ENCODE data around the gene ENTHD1.

Gene ENTHD1, protein sequence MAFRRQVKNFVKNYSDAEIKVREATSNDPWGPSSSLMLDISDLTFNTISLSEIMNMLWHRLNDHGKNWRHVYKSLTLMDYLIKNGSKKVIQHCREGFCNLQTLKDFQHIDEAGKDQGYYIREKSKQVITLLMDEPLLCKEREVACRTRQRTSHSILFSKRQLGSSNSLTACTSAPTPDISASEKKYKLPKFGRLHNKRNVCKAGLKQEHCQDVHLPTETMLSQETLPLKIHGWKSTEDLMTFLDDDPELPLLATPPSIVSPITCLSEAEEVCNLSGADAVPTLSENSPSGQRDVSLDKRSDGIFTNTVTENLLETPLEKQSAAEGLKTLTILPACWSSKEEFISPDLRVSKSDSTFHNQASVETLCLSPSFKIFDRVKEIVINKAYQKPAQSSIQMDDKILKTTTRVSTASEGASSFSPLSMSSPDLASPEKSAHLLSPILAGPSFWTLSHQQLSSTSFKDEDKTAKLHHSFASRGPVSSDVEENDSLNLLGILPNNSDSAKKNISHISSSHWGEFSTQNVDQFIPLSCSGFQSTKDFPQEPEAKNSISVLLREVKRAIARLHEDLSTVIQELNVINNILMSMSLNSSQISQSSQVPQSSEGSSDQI

DNA sequence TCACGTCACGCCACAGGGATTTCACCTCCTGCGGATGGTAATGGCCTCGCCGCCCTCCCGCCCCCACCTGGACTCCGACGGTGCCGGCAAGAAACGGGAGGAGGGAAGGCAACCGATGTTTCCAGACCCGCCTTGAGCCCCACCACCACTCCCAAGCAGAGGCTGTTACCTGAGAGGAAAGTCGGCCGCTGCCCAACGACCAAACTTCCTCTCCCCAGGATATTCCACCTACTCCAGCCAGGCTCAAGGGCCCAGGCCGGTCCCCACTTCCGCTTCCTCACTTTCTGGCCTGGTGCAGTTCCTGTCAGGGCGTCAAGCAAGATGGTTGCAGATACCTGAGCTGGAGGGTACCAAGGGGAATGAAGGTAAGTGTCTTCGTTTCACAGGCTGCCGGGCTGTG lies at the start of gene ENTHD1:
Gene ENTHD1 (minus strand): TSS at position 235 of the 400 bp plus-strand sequence. CDS start 6,012 bp downstream, outside the sequence.
- TF ChIP-seq, protein P1, sequence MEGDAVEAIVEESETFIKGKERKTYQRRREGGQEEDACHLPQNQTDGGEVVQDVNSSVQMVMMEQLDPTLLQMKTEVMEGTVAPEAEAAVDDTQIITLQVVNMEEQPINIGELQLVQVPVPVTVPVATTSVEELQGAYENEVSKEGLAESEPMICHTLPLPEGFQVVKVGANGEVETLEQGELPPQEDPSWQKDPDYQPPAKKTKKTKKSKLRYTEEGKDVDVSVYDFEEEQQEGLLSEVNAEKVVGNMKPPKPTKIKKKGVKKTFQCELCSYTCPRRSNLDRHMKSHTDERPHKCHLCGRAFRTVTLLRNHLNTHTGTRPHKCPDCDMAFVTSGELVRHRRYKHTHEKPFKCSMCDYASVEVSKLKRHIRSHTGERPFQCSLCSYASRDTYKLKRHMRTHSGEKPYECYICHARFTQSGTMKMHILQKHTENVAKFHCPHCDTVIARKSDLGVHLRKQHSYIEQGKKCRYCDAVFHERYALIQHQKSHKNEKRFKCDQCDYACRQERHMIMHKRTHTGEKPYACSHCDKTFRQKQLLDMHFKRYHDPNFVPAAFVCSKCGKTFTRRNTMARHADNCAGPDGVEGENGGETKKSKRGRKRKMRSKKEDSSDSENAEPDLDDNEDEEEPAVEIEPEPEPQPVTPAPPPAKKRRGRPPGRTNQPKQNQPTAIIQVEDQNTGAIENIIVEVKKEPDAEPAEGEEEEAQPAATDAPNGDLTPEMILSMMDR (IDR thresholded peaks at IDR 0.05; ENCODE audit: extremely low read depth, missing control alignments) = no peak

DNA sequence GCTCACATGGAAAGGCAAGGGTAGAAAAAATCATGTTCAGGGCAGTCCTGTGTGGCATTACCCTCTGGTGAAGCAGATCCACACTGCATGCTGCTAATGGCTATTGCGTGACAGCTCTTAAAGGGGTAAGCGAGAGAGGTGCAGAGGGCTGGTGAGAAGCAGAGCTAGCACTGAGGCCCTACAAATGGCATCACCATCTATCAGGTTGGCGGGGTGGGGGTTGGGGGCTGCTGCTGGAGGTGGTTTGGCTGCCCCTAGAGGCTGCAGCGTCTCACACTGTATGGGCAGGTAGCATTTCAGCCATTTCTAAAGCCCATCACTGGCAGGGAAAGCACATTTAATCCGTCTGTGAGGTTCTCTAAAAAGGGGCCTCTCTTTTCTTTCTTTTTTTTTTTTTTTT lies 49.8 kb upstream of the ENTHD1 start:
- TF ChIP-seq, protein P1 (IDR thresholded peaks at IDR 0.05; ENCODE audit: extremely low read depth, missing control alignments) = no peak
- DNase-seq (ENCODE audit: low spot score) = no peak

More for the DNA sequence above, at the start of gene ENTHD1:
- DNase-seq (ENCODE audit: low spot score) = no peak

DNA sequence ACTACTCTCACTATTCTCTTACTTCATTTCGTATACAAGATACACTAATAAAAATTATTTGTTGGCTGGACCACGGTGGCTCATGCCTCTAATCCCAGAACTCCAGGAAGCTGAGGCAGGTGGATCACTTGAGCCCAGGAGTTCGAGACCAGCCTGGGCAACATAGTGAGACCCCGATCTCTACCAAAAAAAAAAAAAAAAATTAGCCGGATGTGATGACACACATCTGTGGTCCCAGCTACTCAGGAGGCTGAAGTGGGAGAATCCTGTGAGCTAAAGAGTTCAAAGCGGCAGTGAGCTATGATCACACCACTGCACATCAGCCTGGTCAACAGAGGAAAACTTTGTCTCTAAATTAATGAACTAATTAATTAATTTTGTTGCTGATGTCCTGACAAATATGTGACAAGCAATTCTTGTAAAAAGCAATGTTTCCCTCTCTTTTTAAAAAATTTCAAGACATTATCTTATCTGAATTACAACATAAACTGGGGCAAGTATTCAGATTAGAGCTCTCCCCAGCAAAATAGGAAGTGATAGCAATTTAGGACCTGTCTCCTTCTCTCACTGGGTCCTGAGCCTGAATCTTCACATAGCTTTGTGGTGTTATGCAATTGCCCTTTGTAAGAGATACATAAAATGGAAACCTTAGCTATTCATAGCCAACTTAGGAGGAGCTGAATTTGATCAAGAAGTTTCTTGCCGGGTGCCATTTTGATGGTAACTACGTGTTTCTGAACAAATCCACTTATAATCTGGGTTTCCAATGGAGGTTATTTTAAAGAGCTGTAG lies 49.1 kb upstream of the ENTHD1 start:
- no peak for DNase-seq (ENCODE audit: low spot score)
- TF ChIP-seq, protein P1 (IDR thresholded peaks at IDR 0.05; ENCODE audit: extremely low read depth, missing control alignments) = no peak

DNA sequence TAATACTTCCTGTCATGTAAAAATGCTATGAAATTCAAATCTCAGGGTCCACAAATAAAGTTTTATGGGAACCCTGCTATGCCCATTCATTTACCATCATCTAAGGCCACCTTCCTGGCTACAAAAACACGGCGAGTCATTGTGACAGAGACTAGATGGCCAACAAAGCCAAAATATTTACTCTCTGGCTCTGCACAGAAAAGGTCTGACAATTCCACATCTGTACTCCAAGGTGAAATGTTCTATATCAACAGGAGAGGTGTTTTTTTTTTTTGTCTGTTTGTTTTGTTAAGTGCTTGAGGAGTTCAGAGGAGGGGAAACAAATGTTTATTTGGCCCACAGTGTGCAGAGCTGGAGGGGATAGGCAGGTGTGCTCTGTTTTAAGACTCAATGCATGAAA lies 48.0 kb upstream of the ENTHD1 start:
- DNase-seq (ENCODE audit: low spot score) = no peak
- TF ChIP-seq, protein P1 (IDR thresholded peaks at IDR 0.05; ENCODE audit: extremely low read depth, missing control alignments) = no peak

DNA sequence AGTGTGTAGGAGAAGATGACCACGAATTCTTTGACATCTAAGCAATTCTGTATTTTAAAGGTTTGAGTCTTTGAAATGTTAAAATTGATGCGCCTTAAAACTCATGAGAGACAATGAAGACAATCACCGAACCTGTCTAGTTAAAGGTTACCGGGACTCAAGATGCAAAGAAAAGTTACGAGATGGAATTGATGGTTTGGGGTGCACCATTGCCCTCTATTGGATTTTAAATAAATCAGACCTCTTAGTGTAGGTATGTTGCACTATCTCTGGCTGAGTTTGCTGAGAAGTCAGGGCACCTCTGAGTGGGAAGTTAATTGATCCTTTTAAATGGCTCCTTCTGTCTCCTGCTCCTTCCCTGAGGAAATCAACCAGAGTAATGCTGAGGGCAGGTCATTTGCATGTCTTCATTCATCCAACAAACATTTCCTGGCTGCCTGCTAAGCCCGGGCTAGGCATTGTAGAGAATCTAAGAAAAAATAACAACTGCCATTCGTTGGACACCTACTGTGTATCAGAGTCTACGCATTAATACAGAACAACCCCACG lies 47.3 kb upstream of the ENTHD1 start:
- DNase-seq (ENCODE audit: low spot score) = no peak
- TF ChIP-seq, protein P1 (IDR thresholded peaks at IDR 0.05; ENCODE audit: extremely low read depth, missing control alignments) = no peak

DNA sequence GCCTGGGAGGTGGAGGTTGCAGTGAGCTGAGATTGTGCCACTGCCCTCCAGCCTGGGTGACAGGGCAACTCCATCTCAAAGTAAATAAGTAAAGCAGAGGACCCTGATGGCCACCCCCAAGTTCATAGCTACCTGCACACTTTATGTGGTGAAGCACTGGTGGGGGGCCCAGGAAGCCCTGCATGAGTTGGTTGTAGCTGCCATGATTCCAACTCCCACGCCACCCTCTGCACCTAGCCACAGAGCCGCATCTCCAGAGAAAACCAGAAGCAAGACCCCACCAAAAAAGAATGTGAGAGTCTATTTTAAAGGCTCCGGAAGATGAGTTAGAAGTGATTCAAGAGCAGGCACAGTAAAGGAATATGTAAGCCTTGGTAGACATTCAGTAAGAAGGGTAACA lies 46.3 kb upstream of the ENTHD1 start:
- TF ChIP-seq, protein P1 (IDR thresholded peaks at IDR 0.05; ENCODE audit: extremely low read depth, missing control alignments) = no peak
- DNase-seq (ENCODE audit: low spot score) = no peak
